DND-41 (cell line): ENCODE results near the gene ABCA13.

Experiments
- ATAC-seq: fragments of 200-7000 bp; cut with Tn5 transposase; 3 replicates; pipeline ENCODE4 v1.9.1; 2021; ENCODE audit warnings: low read depth; ENCODE audit not compliant: insufficient read depth
- DNase-seq: peaks from one replicate; pipeline ENCODE4 v3.0.0-alpha.2; 2020
- H2AFZ ChIP-seq: 2 replicates; pipeline ENCODE4 v1.6.0; 2012; ENCODE audit warnings: low read depth, low read length
- H3K27ac ChIP-seq: 2 replicates; pipeline ENCODE4 v1.5.1; 2012; ENCODE audit warnings: low read length, inconsistent platforms
- H3K27me3 ChIP-seq: fragments of 200-600 bp; sonication (generic); 2 replicates; pipeline ENCODE4 v1.6.0; 2012; ENCODE audit warnings: low read length, mild to moderate bottlenecking, inconsistent platforms; ENCODE audit not compliant: insufficient read depth, poor library complexity
- H3K36me3 ChIP-seq: 2 replicates; pipeline ENCODE4 v1.5.1; 2012; ENCODE audit warnings: low read length, inconsistent platforms; ENCODE audit not compliant: insufficient read depth
- H3K4me1 ChIP-seq: 2 replicates; pipeline ENCODE4 v1.5.1; 2012; ENCODE audit warnings: mild to moderate bottlenecking, low read length; ENCODE audit not compliant: insufficient read depth
- H3K4me2 ChIP-seq: 2 replicates; pipeline ENCODE4 v1.6.0; 2012; ENCODE audit warnings: mild to moderate bottlenecking, moderate library complexity, low read length, inconsistent platforms; ENCODE audit not compliant: insufficient read depth
- H3K4me3 ChIP-seq, 2 experiments: fragments of 200-600 bp in 1 of 2; shearing (Covaris generic) in 1 of 2; 2 replicates each; pipeline ENCODE4 v1.5.1; 2012 to 2016; ENCODE audit warnings: inconsistent platforms in 2 of 2, low read length in 2 of 2, mild to moderate bottlenecking in 2 of 2, low read depth in 1 of 2, moderate library complexity in 1 of 2
- H3K79me2 ChIP-seq: 2 replicates; pipeline ENCODE4 v1.6.0; 2012; ENCODE audit warnings: low read length, inconsistent platforms; ENCODE audit not compliant: insufficient read depth
- H3K9ac ChIP-seq: 2 replicates; pipeline ENCODE4 v1.6.0; 2012; ENCODE audit warnings: low read depth, mild to moderate bottlenecking, inconsistent platforms, low read length, moderate library complexity
- H3K9me3 ChIP-seq: 2 replicates; pipeline ENCODE4 v1.5.1; 2012; ENCODE audit warnings: low read length, moderate library complexity, mild to moderate bottlenecking, inconsistent platforms; ENCODE audit not compliant: insufficient read depth, severe bottlenecking
- H4K20me1 ChIP-seq: 2 replicates; pipeline ENCODE4 v1.6.0; 2012; ENCODE audit warnings: low read length; ENCODE audit not compliant: insufficient read depth
- EZH2 ChIP-seq: IDR thresholded peaks from 3 replicates; pipeline ENCODE4 v1.6.1; 2012; ENCODE audit warnings: borderline replicate concordance, low read depth, mild to moderate bottlenecking, moderate library complexity, low read length, inconsistent platforms; ENCODE audit not compliant: severe bottlenecking
- TF ChIP-seq, protein P1 (sequence below): IDR thresholded peaks from 2 replicates; pipeline ENCODE4 v1.5.1; 2012; ENCODE audit warnings: borderline replicate concordance, low read length, moderate library complexity, mild to moderate bottlenecking; ENCODE audit not compliant: poor library complexity, severe bottlenecking; ENCODE audit errors: extremely low read depth

ABCA13 gene

DNA sequence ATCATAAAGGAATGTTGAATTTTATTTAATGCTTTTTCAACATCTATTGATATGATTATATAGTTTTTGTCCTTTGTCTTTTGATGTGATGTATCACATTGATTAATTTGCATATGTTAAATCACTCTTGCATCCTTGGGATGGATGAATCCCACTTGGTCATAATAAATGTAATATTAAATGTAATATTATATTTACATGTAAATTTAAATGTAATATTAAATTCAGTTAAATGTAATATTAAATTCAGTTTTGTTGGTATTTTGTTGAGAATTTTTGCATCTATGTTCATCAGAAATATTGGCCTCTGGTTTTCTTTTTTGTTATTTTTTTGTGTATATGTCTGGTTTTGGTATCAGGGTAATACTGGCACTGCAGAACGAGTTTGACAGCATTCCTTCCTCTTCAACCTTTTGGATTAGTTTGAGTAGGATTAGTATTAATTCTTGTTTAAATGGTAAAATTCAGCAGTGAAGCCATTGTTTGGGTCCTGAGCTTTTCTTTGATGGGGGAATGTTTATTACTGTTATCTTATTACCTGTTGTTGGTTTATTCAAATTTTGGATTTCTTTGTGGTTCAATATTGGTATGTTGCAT, 37.8 kb downstream of the ABCA13 start:
- no peak for ATAC-seq

DNA sequence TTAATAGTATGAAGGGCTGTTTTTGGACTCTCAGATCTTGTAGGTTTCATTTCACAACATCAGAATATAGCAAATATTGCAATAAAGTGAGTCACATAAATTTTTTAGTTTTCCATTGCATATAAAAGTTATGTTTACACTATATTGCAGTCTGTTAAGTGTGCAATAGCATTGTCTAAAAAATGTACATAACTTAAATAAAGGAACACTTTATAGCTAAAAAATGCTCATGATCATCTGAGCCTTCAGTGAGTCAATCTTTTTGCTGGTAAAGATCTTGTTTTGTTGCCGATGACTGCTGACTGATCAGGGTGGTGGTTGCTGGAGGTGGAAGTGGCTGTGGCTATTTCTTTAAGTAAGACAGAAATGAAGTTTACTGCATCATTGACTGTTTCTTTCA, 42.0 kb downstream of the ABCA13 start:
- Histone ChIP-seq H4K20me1 (no peaks in the 10 kb centered on the region), H3K9me3 (no peaks in the 10 kb centered on the region), H3K4me1 (no peaks in the 10 kb centered on the region), H3K79me2 (no peaks in the 10 kb centered on the region), H3K9ac (no peak overlapping the region), H3K4me3 (no peak overlapping the region), H3K27me3 (no peaks in the 10 kb centered on the region), H3K4me2 (no peak overlapping the region), H3K36me3 (no peaks in the 10 kb centered on the region), H3K27ac (no peak overlapping the region), H2AFZ (no peak overlapping the region)
- no peak for ATAC-seq
- TF ChIP-seq, protein P1, sequence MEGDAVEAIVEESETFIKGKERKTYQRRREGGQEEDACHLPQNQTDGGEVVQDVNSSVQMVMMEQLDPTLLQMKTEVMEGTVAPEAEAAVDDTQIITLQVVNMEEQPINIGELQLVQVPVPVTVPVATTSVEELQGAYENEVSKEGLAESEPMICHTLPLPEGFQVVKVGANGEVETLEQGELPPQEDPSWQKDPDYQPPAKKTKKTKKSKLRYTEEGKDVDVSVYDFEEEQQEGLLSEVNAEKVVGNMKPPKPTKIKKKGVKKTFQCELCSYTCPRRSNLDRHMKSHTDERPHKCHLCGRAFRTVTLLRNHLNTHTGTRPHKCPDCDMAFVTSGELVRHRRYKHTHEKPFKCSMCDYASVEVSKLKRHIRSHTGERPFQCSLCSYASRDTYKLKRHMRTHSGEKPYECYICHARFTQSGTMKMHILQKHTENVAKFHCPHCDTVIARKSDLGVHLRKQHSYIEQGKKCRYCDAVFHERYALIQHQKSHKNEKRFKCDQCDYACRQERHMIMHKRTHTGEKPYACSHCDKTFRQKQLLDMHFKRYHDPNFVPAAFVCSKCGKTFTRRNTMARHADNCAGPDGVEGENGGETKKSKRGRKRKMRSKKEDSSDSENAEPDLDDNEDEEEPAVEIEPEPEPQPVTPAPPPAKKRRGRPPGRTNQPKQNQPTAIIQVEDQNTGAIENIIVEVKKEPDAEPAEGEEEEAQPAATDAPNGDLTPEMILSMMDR: no peak
- DNase-seq: no peak

More for the DNA sequence above, 37.8 kb downstream of the ABCA13 start:
- no peaks in the 10 kb centered on the region for H3K27me3 ChIP-seq
- H3K36me3 ChIP-seq: no peaks in the 10 kb centered on the region
- no peak overlapping the region for H3K4me2 ChIP-seq
- no peak overlapping the region for H3K27ac ChIP-seq
- no peak overlapping the region for H3K4me3 ChIP-seq
- DNase-seq: no peak
- no peaks in the 10 kb centered on the region for H3K4me1 ChIP-seq
- H3K9me3 ChIP-seq: no peaks in the 10 kb centered on the region
- H3K79me2 ChIP-seq: no peaks in the 10 kb centered on the region
- no peak overlapping the region for H3K9ac ChIP-seq
- TF ChIP-seq, protein P1: no peak
- no peak for TF ChIP-seq EZH2
- no peaks in the 10 kb centered on the region for H4K20me1 ChIP-seq
- no peak overlapping the region for H2AFZ ChIP-seq

DNA sequence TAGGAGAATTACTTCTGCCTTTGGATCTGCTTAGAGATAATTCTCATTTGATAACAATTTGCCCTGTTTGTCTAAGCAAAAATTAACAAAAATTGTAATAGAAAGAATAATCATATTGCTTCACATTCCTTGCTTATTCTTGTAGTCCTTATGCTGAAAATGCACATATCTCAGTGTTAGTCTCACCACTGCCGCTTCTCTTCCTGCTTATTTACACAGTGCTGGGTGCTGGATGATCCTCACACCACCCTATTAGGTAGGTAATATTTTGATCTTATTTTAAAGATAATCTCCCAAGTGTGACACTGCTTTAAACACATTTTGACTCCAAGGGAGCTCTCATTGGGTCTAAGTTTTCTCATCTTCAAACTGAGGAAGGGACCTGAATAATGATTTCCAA, 46.0 kb downstream of the ABCA13 start:
- DNase-seq: no peak
- Histone ChIP-seq H3K9me3 (no peaks in the 10 kb centered on the region), H3K4me1 (no peaks in the 10 kb centered on the region), H3K4me2 (no peak overlapping the region), H3K27me3 (no peaks in the 10 kb centered on the region), H2AFZ (no peak overlapping the region), H3K79me2 (no peaks in the 10 kb centered on the region), H3K27ac (no peak overlapping the region), H3K9ac (no peak overlapping the region), H3K4me3 (no peak overlapping the region), H4K20me1 (no peaks in the 10 kb centered on the region), H3K36me3 (no peaks in the 10 kb centered on the region)
- no peak for ATAC-seq
- TF ChIP-seq EZH2: no peak
- TF ChIP-seq, protein P1: no peak

DNA sequence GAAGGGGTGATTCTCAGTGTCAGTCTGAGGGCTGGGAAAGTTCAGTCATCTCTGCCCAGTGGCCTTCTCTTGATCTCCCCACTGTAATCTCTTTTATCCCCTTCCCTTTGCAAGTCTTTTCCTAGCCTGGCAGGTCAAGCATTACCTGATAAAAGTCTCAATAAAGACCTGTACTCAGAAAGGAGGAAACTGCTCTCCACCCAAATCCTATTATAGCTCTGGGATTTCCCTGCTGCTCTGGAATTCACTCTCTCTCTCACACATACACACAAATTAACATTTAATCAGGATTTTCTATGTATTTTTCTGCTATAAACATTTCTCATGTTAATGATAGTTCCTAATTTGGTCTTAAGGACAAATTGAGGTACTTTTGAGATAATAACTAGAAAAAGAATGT, 46.5 kb downstream of the ABCA13 start:
- no peak for ATAC-seq
- no peaks in the 10 kb centered on the region for H3K9me3 ChIP-seq

More for the DNA sequence above, 46.5 kb downstream of the ABCA13 start:
- H3K27ac ChIP-seq: no peak overlapping the region
- no peaks in the 10 kb centered on the region for H3K79me2 ChIP-seq
- no peak overlapping the region for H3K9ac ChIP-seq
- H3K36me3 ChIP-seq: no peaks in the 10 kb centered on the region
- no peak overlapping the region for H3K4me2 ChIP-seq
- no peaks in the 10 kb centered on the region for H3K27me3 ChIP-seq
- DNase-seq: no peak
- H3K4me1 ChIP-seq: no peaks in the 10 kb centered on the region
- H4K20me1 ChIP-seq: no peaks in the 10 kb centered on the region
- H2AFZ ChIP-seq: no peak overlapping the region
- H3K4me3 ChIP-seq: no peak overlapping the region
- TF ChIP-seq, protein P1: no peak
- TF ChIP-seq EZH2: no peak
